HL-60 (cell line): ENCODE data around the gene NPC2.

Experiments used
- DNase-seq, 2 experiments: peaks; one replicate each; pipeline ENCODE4 v3.0.0-alpha.2; 2010 to 2020; ENCODE audit warnings: low read depth in 1 of 2, low spot score in 1 of 2
- H3K27ac ChIP-seq: fragments of 250-450 bp; sonication (Bioruptor Pico); replicated peaks from 2 replicates; pipeline ENCODE4 v1.5.1; 2020; ENCODE audit warnings: mild to moderate bottlenecking, moderate library complexity
- H3K27me3 ChIP-seq: fragments of 250-450 bp; sonication (Bioruptor Pico); 2 replicates; pipeline ENCODE4 v1.5.1; 2021; ENCODE audit warnings: mild to moderate bottlenecking, moderate library complexity; ENCODE audit not compliant: insufficient read depth, poor library complexity, severe bottlenecking
- H3K4me3 ChIP-seq: replicated peaks from 2 replicates; pipeline ENCODE4 v1.5.1; 2011; ENCODE audit warnings: mild to moderate bottlenecking, control low read depth, low read length; ENCODE audit not compliant: insufficient read depth
- CTCF ChIP-seq: IDR thresholded peaks from one replicate; pipeline ENCODE4 v1.5.1; 2011; ENCODE audit warnings: low read length, control low read depth, inconsistent platforms; ENCODE audit not compliant: insufficient read depth
- GABPA ChIP-seq: IDR thresholded peaks from 2 replicates; pipeline ENCODE4 v1.6.1; 2012; ENCODE audit warnings: low read depth
- POLR2AphosphoS5 ChIP-seq: IDR thresholded peaks from 2 replicates; pipeline ENCODE4 v1.6.1; 2012; ENCODE audit warnings: low read depth
- REST ChIP-seq: IDR thresholded peaks from 2 replicates; pipeline ENCODE4 v1.6.1; 2012; ENCODE audit warnings: low read depth; ENCODE audit not compliant: insufficient replicate concordance
- SPI1 ChIP-seq: IDR thresholded peaks from 2 replicates; pipeline ENCODE4 v1.6.1; 2012; ENCODE audit warnings: low read depth, mild to moderate bottlenecking, borderline replicate concordance

Gene NPC2

GRCh38 chr14:74507085-74507484 is 14.0 kb upstream of the NPC2 start:
- no peak for TF ChIP-seq POLR2AphosphoS5
- no peak for TF ChIP-seq SPI1
- TF ChIP-seq GABPA = no peak
- TF ChIP-seq REST = no peak
- no peak for TF ChIP-seq CTCF
- no peak for DNase-seq
- Histone ChIP-seq H3K27ac (no peak overlapping the region), H3K27me3 (no peaks in the 10 kb centered on the region), H3K4me3 (no peak overlapping the region)

- Histone ChIP-seq H3K4me3 (no peak overlapping the region), H3K27ac (no peak overlapping the region), H3K27me3 (no peaks in the 10 kb centered on the region)
- no peak for DNase-seq
- TF ChIP-seq GABPA = no peak
- no peak for TF ChIP-seq POLR2AphosphoS5
- TF ChIP-seq CTCF = no peak
- TF ChIP-seq SPI1 = no peak
- no peak for TF ChIP-seq REST
These were observed 13.3 kb upstream of the NPC2 start for GRCh38 chr14:74506411-74506851.

DNA sequence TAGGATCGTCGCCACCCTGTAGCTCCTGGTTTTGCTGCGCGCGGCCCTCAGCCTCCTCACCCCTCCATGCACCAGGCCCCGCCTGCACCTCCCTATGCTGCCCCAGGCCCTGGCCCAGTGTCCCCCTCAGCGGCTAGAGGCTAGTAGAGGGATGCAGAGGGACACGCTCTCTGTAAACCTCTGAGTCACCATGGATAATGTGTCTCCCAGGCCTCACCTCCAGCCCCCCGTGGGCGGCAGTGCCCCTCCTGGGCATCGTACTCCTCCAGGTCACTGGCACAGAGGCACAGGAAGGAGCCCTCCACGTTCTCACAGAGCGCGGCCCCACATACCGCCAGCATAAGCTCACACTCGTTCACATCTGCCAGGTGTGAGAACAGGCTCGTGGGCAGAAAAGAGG is 12.7 kb upstream of the NPC2 start:
- Histone ChIP-seq H3K4me3 (no peak overlapping the region), H3K27me3 (no peaks in the 10 kb centered on the region), H3K27ac (no peak overlapping the region)
- no peak for TF ChIP-seq CTCF
- no peak for TF ChIP-seq REST
- TF ChIP-seq POLR2AphosphoS5 = no peak
- no peak for TF ChIP-seq SPI1
- TF ChIP-seq GABPA = no peak
- no peak for DNase-seq
